Ishikawa (cell line): ENCODE data around the gene CASP10.

Experiments used
- CREB1 ChIP-seq: IDR thresholded peaks from 2 replicates; pipeline ENCODE4 v1.6.1; 2012; ENCODE audit warnings: low read depth
- EP300 ChIP-seq: IDR thresholded peaks from 2 replicates; pipeline ENCODE4 v1.6.1; 2012; ENCODE audit warnings: borderline replicate concordance
- FOXM1 ChIP-seq: IDR thresholded peaks from 2 replicates; pipeline ENCODE4 v1.6.1; 2012; ENCODE audit warnings: low read depth, borderline replicate concordance
- RAD21 ChIP-seq: IDR thresholded peaks from 2 replicates; pipeline ENCODE4 v1.6.1; 2012; ENCODE audit warnings: low read depth
- REST ChIP-seq: IDR thresholded peaks from 2 replicates; pipeline ENCODE4 v1.6.1; 2012; ENCODE audit warnings: low read depth, mild to moderate bottlenecking
- TAF1 ChIP-seq: IDR thresholded peaks from 2 replicates; pipeline ENCODE4 v1.6.1; 2012; ENCODE audit warnings: low read depth, mild to moderate bottlenecking
- TEAD4 ChIP-seq: IDR thresholded peaks from 2 replicates; pipeline ENCODE4 v1.6.1; 2012
- ZBTB7A ChIP-seq: IDR thresholded peaks from 2 replicates; pipeline ENCODE4 v1.6.1; 2012; ENCODE audit warnings: low read depth

- TF ChIP-seq TAF1 (no peak), REST (no peak), TEAD4 (no peak), CREB1 (no peak), RAD21 (no peak), ZBTB7A (no peak), FOXM1 (no peak), EP300 (no peak)
Observed at GRCh38 chr2:201183365-201183727, 405 bp downstream of the CASP10 start.
